ENCODE results near the gene KANSL1. TPM values are rescaled to one million over a fixed set of nuclear protein-coding genes. Genes with fewer than 3 reads are reported as not detected.

The KANSL1 gene
- total and polyA plus RNA-seq, 9 of the 15 experiments (the other 6 are each of a cell fraction or from before 2014, with no cell fraction given): 3.6 to 55.4 (median 31.8) TPM

DNA sequence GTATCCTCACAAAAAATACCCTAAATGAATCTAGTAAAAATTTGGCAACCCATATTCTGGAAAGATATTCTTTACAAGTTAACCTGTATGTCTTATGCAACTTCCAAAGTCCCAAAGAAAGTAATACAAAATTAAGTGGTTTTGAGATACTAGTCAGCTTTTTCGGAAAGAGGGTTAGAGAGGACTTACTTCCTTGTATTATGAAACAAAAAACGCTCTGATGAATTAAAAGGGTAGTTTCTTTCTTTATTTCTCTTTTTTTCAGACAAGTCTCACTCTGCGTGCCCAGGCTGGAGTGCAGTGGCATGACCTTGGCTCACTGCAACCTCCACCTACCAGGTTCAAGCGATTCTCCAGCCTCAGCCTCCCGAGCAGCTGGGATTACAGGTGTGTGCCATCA is 51.6 kb downstream of the KANSL1 start:
- Histone ChIP-seq H3K79me2 (ENCODE audit: control insufficient read depth, insufficient read depth, low read length) (peaks cover 93% of the 10 kb centered on the region), H3K9me1 (ENCODE audit: control insufficient read depth, insufficient read depth, low read length) (peaks cover 3% of the 10 kb centered on the region), H2AFZ (ENCODE audit: low read depth, low read length) (no peak overlapping the region), H3K4me1 (replicated peaks in 1 of 2; ENCODE audit: control insufficient read depth in 2 of 2, insufficient read depth in 2 of 2, low read length in 2 of 2) (peaks cover 8 to 9% of the 10 kb centered on the region in 2 experiments; a peak in 4 of 5 replicates), H3K4me2 (ENCODE audit: insufficient read depth, low read length) (no peak overlapping the region), H3K9me3 (replicated peaks; ENCODE audit: control insufficient read depth, insufficient read depth, low read depth, low read length) (no peaks in the 10 kb centered on the region), H3K4me3 (no peak overlapping the region), H3K27ac (ENCODE audit: extremely low read depth, low read depth, low read length) (no peak overlapping the region), H4K20me1 (replicated peaks; ENCODE audit: control insufficient read depth, insufficient read depth, low read length) (peaks cover 13% of the 10 kb centered on the region), H3K36me3 (ENCODE audit: control insufficient read depth, insufficient read depth, low read length) (peaks cover 5% of the 10 kb centered on the region; the same call in 1 of the 3 replicates), H3K27me3 (ENCODE audit: control insufficient read depth in 2 of 2, insufficient read depth in 2 of 2, low read length in 2 of 2) (no peaks in the 10 kb centered on the region), H3K9ac (ENCODE audit: insufficient read depth in 1 of 2, low read depth in 2 of 2, low read length in 2 of 2) (no peak overlapping the region)
- in situ Hi-C loops (cut with MboI) (no loop called here), intact Hi-C loops (cut with micrococcal nuclease) (no loop called here)
- FAIRE-seq (no peak), DNase-seq (ENCODE audit: extremely low read depth in 1 of 4, low spot score in 3 of 4) (no peak), ATAC-seq (no peak)
- POLR2A ChIA-PET: interaction anchor here (0.8 to 1.6 kb wide), 5 partner anchors 9 to 41 kb away, joined by 3 read pairs; no protein-coding TSS in a partner anchor
- WGBS (ENCODE audit: insufficient coverage, low coverage, missing lambda C conversion rate): 87% methylated on average over 5 of the region's 5 CpGs
- no peak for TF ChIP-seq CEBPG (CRISPR knock-in tag; IDR thresholded peaks at IDR 0.05)
- 0 out of 4 replicates have a peak, but pooled peaks of 1 of the 2 experiments have one; percentile 17 for TF ChIP-seq CEBPG (tag; conservative IDR thresholded peaks at IDR 0.05 in 1 of 2, IDR thresholded peaks at IDR 0.05 in 1 of 2)
- TF ChIP-seq ZNF146 (CRISPR knock-in tag; IDR thresholded peaks at IDR 0.05; ENCODE audit: unreplicated experiment): no peak
- CTCF ChIA-PET (ENCODE audit: low intra/inter-chr PET ratio): no interaction called here
- BruUV-seq (replicated peaks): no TSS peak

DNA sequence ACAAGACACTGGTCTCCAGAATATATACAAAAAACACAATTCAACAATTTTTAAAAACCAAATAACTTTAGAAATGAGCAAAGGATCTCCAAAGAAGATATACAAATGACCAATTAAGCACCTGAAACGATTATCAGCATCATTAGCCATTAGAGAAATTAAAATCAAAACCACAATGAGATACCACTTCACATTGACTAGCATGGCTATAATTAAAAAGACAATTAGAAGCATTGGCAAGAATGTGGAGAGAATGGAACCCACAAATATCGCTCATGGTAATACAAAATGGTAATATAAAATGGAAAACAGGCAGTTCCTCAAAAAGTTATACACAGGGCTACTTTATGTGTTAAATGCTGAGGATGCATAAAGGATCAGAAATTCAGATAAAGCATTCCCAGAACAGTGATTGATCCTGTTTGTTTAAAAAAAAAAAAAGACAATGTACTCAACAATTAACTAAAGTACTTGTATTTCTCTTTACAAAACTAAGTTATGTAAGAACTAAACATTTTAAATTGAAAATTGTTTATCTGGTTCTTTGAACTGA is 52.5 kb downstream of the KANSL1 start:
- WGBS (ENCODE audit: insufficient coverage, low coverage, missing lambda C conversion rate): 89% methylated on average over 2 of the region's 2 CpGs
- ChIA-PET CTCF (ENCODE audit: low intra/inter-chr PET ratio) (no interaction called here), POLR2A (interaction anchor here (1.0 kb wide), 1 partner anchor 42 kb away, joined by 3 read pairs; no protein-coding TSS in a partner anchor)
- Histone ChIP-seq H3K27me3 (ENCODE audit: control insufficient read depth in 2 of 2, insufficient read depth in 2 of 2, low read length in 2 of 2) (no peaks in the 10 kb centered on the region), H3K9me3 (replicated peaks; ENCODE audit: control insufficient read depth, insufficient read depth, low read depth, low read length) (no peaks in the 10 kb centered on the region), H4K20me1 (replicated peaks; ENCODE audit: control insufficient read depth, insufficient read depth, low read length) (peaks cover 13% of the 10 kb centered on the region), H3K4me2 (ENCODE audit: insufficient read depth, low read length) (no peak overlapping the region), H2AFZ (ENCODE audit: low read depth, low read length) (no peak overlapping the region), H3K27ac (ENCODE audit: extremely low read depth, low read depth, low read length) (no peak overlapping the region), H3K4me1 (replicated peaks in 1 of 2; ENCODE audit: control insufficient read depth in 2 of 2, insufficient read depth in 2 of 2, low read length in 2 of 2) (peaks cover 2 to 6% of the 10 kb centered on the region in 2 experiments; a peak in 3 of 5 replicates), H3K36me3 (ENCODE audit: control insufficient read depth, insufficient read depth, low read length) (peaks cover 5% of the 10 kb centered on the region; the same call in 1 of the 3 replicates), H3K9ac (ENCODE audit: insufficient read depth in 1 of 2, low read depth in 2 of 2, low read length in 2 of 2) (no peak overlapping the region), H3K79me2 (ENCODE audit: control insufficient read depth, insufficient read depth, low read length) (peaks cover 96% of the 10 kb centered on the region), H3K4me3 (no peak overlapping the region), H3K9me1 (ENCODE audit: control insufficient read depth, insufficient read depth, low read length) (peaks cover 3% of the 10 kb centered on the region)
- ATAC-seq (no peak), FAIRE-seq (no peak), DNase-seq (ENCODE audit: extremely low read depth in 1 of 4, low spot score in 3 of 4) (no peak)
- intact Hi-C loops (cut with micrococcal nuclease): no loop called here
- no TSS peak for BruUV-seq (replicated peaks)
- in situ Hi-C loops (cut with MboI): no loop called here
- peak; percentile 55; the same call in 1 of the 2 replicates for TF ChIP-seq MAFG (tag; conservative IDR thresholded peaks at IDR 0.05)
- no peak for TF ChIP-seq POLR3G (IDR thresholded peaks at IDR 0.05; ENCODE audit: extremely low read depth, insufficient read length, insufficient replicate concordance)
- TF ChIP-seq NEUROD1 (IDR thresholded peaks at IDR 0.05; ENCODE audit: borderline replicate concordance, low read depth, low read length, partially characterized antibody): no peak
- TF ChIP-seq, protein P1, sequence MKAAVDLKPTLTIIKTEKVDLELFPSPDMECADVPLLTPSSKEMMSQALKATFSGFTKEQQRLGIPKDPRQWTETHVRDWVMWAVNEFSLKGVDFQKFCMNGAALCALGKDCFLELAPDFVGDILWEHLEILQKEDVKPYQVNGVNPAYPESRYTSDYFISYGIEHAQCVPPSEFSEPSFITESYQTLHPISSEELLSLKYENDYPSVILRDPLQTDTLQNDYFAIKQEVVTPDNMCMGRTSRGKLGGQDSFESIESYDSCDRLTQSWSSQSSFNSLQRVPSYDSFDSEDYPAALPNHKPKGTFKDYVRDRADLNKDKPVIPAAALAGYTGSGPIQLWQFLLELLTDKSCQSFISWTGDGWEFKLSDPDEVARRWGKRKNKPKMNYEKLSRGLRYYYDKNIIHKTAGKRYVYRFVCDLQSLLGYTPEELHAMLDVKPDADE (conservative IDR thresholded peaks at IDR 0.05; ENCODE audit: control insufficient read depth, low read depth, low read length): no peak
- no peak for TF ChIP-seq XRCC5 (IDR thresholded peaks at IDR 0.05; ENCODE audit: low read depth, low read length)
- TF ChIP-seq ETV6 (IDR thresholded peaks at IDR 0.05; ENCODE audit: borderline replicate concordance in 1 of 2, low read depth in 2 of 2, low read length in 1 of 2): no peak
- no peak for TF ChIP-seq ETV6 (CRISPR knock-in tag; IDR thresholded peaks at IDR 0.05; ENCODE audit: borderline replicate concordance)
- peak; percentile 77 for TF ChIP-seq C11orf30 (IDR thresholded peaks at IDR 0.05; ENCODE audit: low read depth)
- no peak for TF ChIP-seq EP400 (IDR thresholded peaks at IDR 0.05)
- no peak for TF ChIP-seq TCF7L2 (IDR thresholded peaks at IDR 0.05; ENCODE audit: low read depth, low read length)
- TF ChIP-seq ZNF444 (CRISPR knock-in tag; IDR thresholded peaks at IDR 0.05): no peak
- TF ChIP-seq TCF3 (CRISPR knock-in tag; IDR thresholded peaks at IDR 0.05): no peak
- TF ChIP-seq MAFF (IDR thresholded peaks at IDR 0.05; ENCODE audit: low read length): peak; percentile 38; the same call in 1 of the 2 replicates

Data from K562 (cell line).